ENCODE data around the gene PABPN1.
"Not testable (repeated sequence)": the region's sequence is repeated elsewhere in the genome, so short reads cannot be mapped to it uniquely, and the experiment has no call there.

PABPN1 gene

GRCh38 chr14:23320584-23321571 lies at the start of gene PABPN1:
Gene PABPN1, plus strand, starts transcription at chr14:23321457. Its CDS starts 13 bp downstream, at chr14:23321470.
- DNase-seq = peak; percentile 99

GRCh38 chr14:23275412-23275811 lies 45.8 kb upstream of the PABPN1 start:
- no peak for DNase-seq

GRCh38 chr14:23277189-23277588 lies 44.1 kb upstream of the PABPN1 start:
- DNase-seq = no peak

GRCh38 chr14:23277928-23278327 lies 43.3 kb upstream of the PABPN1 start:
- DNase-seq = not testable (repeated sequence)

GRCh38 chr14:23281247-23281646 lies 40.0 kb upstream of the PABPN1 start:
- DNase-seq = no peak

GRCh38 chr14:23284654-23285529 lies 36.4 kb upstream of the PABPN1 start:
- no peak for DNase-seq

GRCh38 chr14:23285530-23286019 lies 35.7 kb upstream of the PABPN1 start:
- DNase-seq = no peak

- peak; percentile 97 to 99 for DNase-seq
Observed at GRCh38 chr14:23286020-23286901, 35.0 kb upstream of the PABPN1 start, which contains the start of gene HOMEZ. Gene HOMEZ, minus strand, starts transcription at chr14:23286132. Its CDS starts 180 bp downstream, at chr14:23285952.

GRCh38 chr14:23286902-23287479 lies 34.3 kb upstream of the PABPN1 start:
- DNase-seq = no peak

- peak in 1 of 2 experiments; percentile 74 for DNase-seq
Observed at GRCh38 chr14:23294734-23295561, 26.3 kb upstream of the PABPN1 start.

GRCh38 chr14:23296012-23296777 lies 25.1 kb upstream of the PABPN1 start:
- DNase-seq = no peak

- no peak for DNase-seq
Observed at GRCh38 chr14:23297096-23297495, 24.2 kb upstream of the PABPN1 start.

- DNase-seq = no peak
Observed at GRCh38 chr14:23297611-23298277, 23.5 kb upstream of the PABPN1 start.

GRCh38 chr14:23299211-23299957 lies 21.9 kb upstream of the PABPN1 start:
- DNase-seq = peak; percentile 29 to 42

GRCh38 chr14:23299986-23300686 lies 21.1 kb upstream of the PABPN1 start:
- no peak for DNase-seq

GRCh38 chr14:23300687-23301223 lies 20.5 kb upstream of the PABPN1 start:
- peak in 1 of 2 experiments; percentile 28 for DNase-seq

GRCh38 chr14:23301288-23301968 lies 19.8 kb upstream of the PABPN1 start:
- peak; percentile 93 to 98 for DNase-seq
